HepG2 (cell line): Measurements from ENCODE around the gene UBE4A. TPM values are rescaled to one million over a fixed set of nuclear protein-coding genes. Genes with fewer than 3 reads are reported as not detected.
A peak's percentile ranks its signal among the peaks of the same experiment; 100 is the strongest.

Experiments
- AKNA ChIP-seq: sonication (generic); formaldehyde crosslinking; IDR thresholded peaks from 2 replicates; pipeline ENCODE4 v1.4.0; 2020; ENCODE audit warnings: missing genetic modification reagents, borderline replicate concordance
- ATF4 ChIP-seq, 2 experiments: fragments of 450-650 bp in 1 of 2; sonication (generic) in 1 of 2; formaldehyde crosslinking; IDR thresholded peaks; 2 replicates each; pipeline versions ENCODE4 v1.5.0 to v1.8.0; 2020 to 2022; ENCODE audit warnings: mild to moderate bottlenecking in 1 of 2, missing genetic modification reagents in 1 of 2
- HMG20B ChIP-seq: conservative IDR thresholded peaks from 2 replicates; pipeline ENCODE4 v1.6.1; 2016; ENCODE audit warnings: missing genetic modification reagents, missing compliant biosample characterization
- JDP2 ChIP-seq: sonication (generic); formaldehyde crosslinking; IDR thresholded peaks from 2 replicates; pipeline ENCODE4 v1.8.1; 2022; ENCODE audit warnings: missing genetic modification reagents, borderline replicate concordance
- KDM3A ChIP-seq: IDR thresholded peaks from 2 replicates; pipeline ENCODE4 v1.6.1; 2018; ENCODE audit warnings: low read depth, missing compliant biosample characterization
- MIER3 ChIP-seq: IDR thresholded peaks from 2 replicates; pipeline ENCODE4 v1.6.1; 2016; ENCODE audit warnings: missing compliant biosample characterization, borderline replicate concordance
- MZF1 ChIP-seq: sonication (generic); formaldehyde crosslinking; IDR thresholded peaks from 2 replicates; pipeline ENCODE4 v1.8.1; 2023; ENCODE audit warnings: mild to moderate bottlenecking, missing genetic modification reagents, borderline replicate concordance
- PAX8 ChIP-seq: sonication (generic); formaldehyde crosslinking; IDR thresholded peaks from 2 replicates; pipeline ENCODE4 v1.8.0; 2022; ENCODE audit warnings: mild to moderate bottlenecking, missing genetic modification reagents, borderline replicate concordance
- ZBTB21 ChIP-seq: sonication (generic); formaldehyde crosslinking; IDR thresholded peaks from 2 replicates; pipeline ENCODE4 v1.4.0; 2020; ENCODE audit warnings: missing genetic modification reagents
- ZHX2 ChIP-seq, 2 experiments: sonication (generic) in 1 of 2; formaldehyde crosslinking in 1 of 2; IDR thresholded peaks; 2 replicates each; pipeline versions ENCODE4 v1.6.1 to v1.9.0; 2014 to 2022; ENCODE audit warnings: antibody characterized with exemption in 1 of 2, borderline replicate concordance in 1 of 2, inconsistent platforms in 1 of 2, low read depth in 1 of 2, missing genetic modification reagents in 1 of 2
- ZNF205 ChIP-seq: IDR thresholded peaks from 2 replicates; pipeline ENCODE4 v1.6.1; 2018; ENCODE audit warnings: missing biosample characterization, missing genetic modification reagents
- ZNF34 ChIP-seq: sonication (generic); formaldehyde crosslinking; IDR thresholded peaks from 2 replicates; pipeline ENCODE4 v1.4.0; 2020; ENCODE audit warnings: mild to moderate bottlenecking, missing genetic modification reagents, borderline replicate concordance
- ZNF362 ChIP-seq: sonication (generic); formaldehyde crosslinking; IDR thresholded peaks from 2 replicates; pipeline ENCODE4 v1.4.0; 2020; ENCODE audit warnings: missing genetic modification reagents, mild to moderate bottlenecking, borderline replicate concordance
- ZNF7 ChIP-seq: IDR thresholded peaks from 2 replicates; pipeline ENCODE4 v1.6.1; 2016; ENCODE audit warnings: missing biosample characterization, missing genetic modification reagents
- ZNF782 ChIP-seq: sonication (generic); formaldehyde crosslinking; IDR thresholded peaks from 2 replicates; pipeline ENCODE4 v1.4.0; 2020; ENCODE audit warnings: missing genetic modification reagents, mild to moderate bottlenecking, borderline replicate concordance
- polyA plus RNA-seq, 8 experiments: library from polyadenylated mRNA; depleted of rRNA in 3 of 8; stranded (reverse) in 7 of 8; unstranded in 1 of 8; fragments of >200 nt; fragmentation: Illumina TruSeq in 4 of 8; extraction: Trizol in 4 of 8; gene quantifications; 2 replicates each; pipeline versions ENCODE4 v1.2.1 to v1.2.3, GENCODE V29; 2011 to 2016; ENCODE audit warnings: low read depth in 4 of 8, missing spikeins in 1 of 8, mixed read lengths in 1 of 8; ENCODE audit not compliant: insufficient read depth in 1 of 8
- total RNA-seq, 5 experiments: library from RNA; depleted of rRNA; stranded (reverse); fragments of >200 nt; fragmentation: Illumina TruSeq; extraction: Trizol; gene quantifications; 2 replicates each; pipeline ENCODE4 v1.2.3, GENCODE V29; 2016; ENCODE audit warnings: low read depth in 1 of 5

Gene UBE4A
- total and polyA plus RNA-seq, 2 of the 13 experiments (the other 11 are each of a cell fraction or from before 2014, with no cell fraction given), result 15.1 to 32.7 TPM

GRCh38 chr11:118359295-118359958 lies at the start of gene UBE4A (continued):
- TF ChIP-seq ZHX2 (IDR thresholded peaks at IDR 0.05; ENCODE audit: low read depth), result peak; percentile 93
- no peak for TF ChIP-seq ZHX2 (CRISPR knock-in tag; IDR thresholded peaks at IDR 0.05; ENCODE audit: borderline replicate concordance)
- no peak for TF ChIP-seq MZF1
- TF ChIP-seq ZNF782 (CRISPR knock-in tag), result no peak
- 0 out of 2 replicates have a peak, but pooled peaks have one; percentile 32 for TF ChIP-seq ZNF205 (CRISPR knock-in tag)
- TF ChIP-seq AKNA (CRISPR knock-in tag), result no peak
- TF ChIP-seq ATF4 (CRISPR knock-in tag; IDR thresholded peaks at IDR 0.05), result peak in 1 of 2 experiments; percentile 71; a peak in 2 of 4 replicates
- no peak for TF ChIP-seq PAX8
- TF ChIP-seq ZBTB21, result 0 out of 2 replicates have a peak, but pooled peaks have one; percentile 31
- TF ChIP-seq MIER3 (CRISPR knock-in tag), result peak; percentile 66; the same call in 1 of the 2 replicates
- TF ChIP-seq KDM3A (CRISPR knock-in tag), result peak; percentile 82; the same call in 1 of the 2 replicates
- TF ChIP-seq HMG20B (CRISPR knock-in tag), result no peak
- TF ChIP-seq ZNF7, result no peak
- TF ChIP-seq ZNF362 (CRISPR knock-in tag), result no peak
- TF ChIP-seq JDP2 (CRISPR knock-in tag), result no peak
- no peak for TF ChIP-seq ZNF34 (CRISPR knock-in tag)
